ENCODE measurements around the gene FEZ2.
"Not testable (repeated sequence)": the region's sequence is repeated elsewhere in the genome, so short reads cannot be mapped to it uniquely, and the experiment has no call there.

The FEZ2 gene

GRCh38 chr2:36597532-36598377, at the start of gene FEZ2:
FEZ2 (minus strand) TSS chr2:36598168; CDS start chr2:36598142, 26 bp downstream.
- peak; percentile 73 for DNase-seq

- DNase-seq = no peak
Measured at GRCh38 chr2:36634981-36635597, 37.1 kb upstream of the FEZ2 start.

GRCh38 chr2:36633470-36634092, 35.6 kb upstream of the FEZ2 start:
- DNase-seq = no peak

GRCh38 chr2:36626756-36627155, 28.8 kb upstream of the FEZ2 start:
- DNase-seq = no peak

- no peak for DNase-seq
Measured at GRCh38 chr2:36626071-36626470, 28.1 kb upstream of the FEZ2 start.

GRCh38 chr2:36625304-36625703, 27.3 kb upstream of the FEZ2 start:
- DNase-seq = no peak

- no peak for DNase-seq
Measured at GRCh38 chr2:36620321-36620720, 22.4 kb upstream of the FEZ2 start.

GRCh38 chr2:36618381-36618780, 20.4 kb upstream of the FEZ2 start:
- peak; percentile 11 for DNase-seq

- no peak for DNase-seq
Measured at GRCh38 chr2:36616947-36617346, 19.0 kb upstream of the FEZ2 start.

- DNase-seq = no peak
Measured at GRCh38 chr2:36615222-36615621, 17.3 kb upstream of the FEZ2 start.

GRCh38 chr2:36613801-36614200, 15.8 kb upstream of the FEZ2 start:
- no peak for DNase-seq

- no peak for DNase-seq
Measured at GRCh38 chr2:36611316-36611990, 13.5 kb upstream of the FEZ2 start.

GRCh38 chr2:36609507-36609906, 11.5 kb upstream of the FEZ2 start:
- no peak for DNase-seq

- DNase-seq = no peak
Measured at GRCh38 chr2:36607947-36608346, 10.0 kb upstream of the FEZ2 start.

GRCh38 chr2:36606925-36607324, 9.0 kb upstream of the FEZ2 start:
- no peak for DNase-seq

- no peak for DNase-seq
Measured at GRCh38 chr2:36605273-36605672, 7.3 kb upstream of the FEZ2 start.

- DNase-seq = not testable (repeated sequence)
Measured at GRCh38 chr2:36603629-36604028, 5.7 kb upstream of the FEZ2 start.

- DNase-seq = no peak
Measured at GRCh38 chr2:36597003-36597531, 901 bp downstream of the FEZ2 start.

- no peak for DNase-seq
Measured at GRCh38 chr2:36596397-36596796, 1.6 kb downstream of the FEZ2 start.

GRCh38 chr2:36594849-36595248, 3.1 kb downstream of the FEZ2 start:
- DNase-seq = no peak

GRCh38 chr2:36589230-36589630, 8.7 kb downstream of the FEZ2 start:
- no peak for DNase-seq

GRCh38 chr2:36587556-36587955, 10.4 kb downstream of the FEZ2 start:
- DNase-seq = no peak

GRCh38 chr2:36587101-36587500, 10.9 kb downstream of the FEZ2 start:
- DNase-seq = no peak
